ENCODE results near the gene ANKS1A. TPM values are rescaled to one million over a fixed set of nuclear protein-coding genes. Genes with fewer than 3 reads are reported as not detected.

The ANKS1A gene
- total RNA-seq, 1 donor from 2014 or later: 33.5 TPM

- peaks cover 51% of the 10 kb centered on the region for H3K4me1 ChIP-seq
- H3K27me3 ChIP-seq (ENCODE audit: low read depth): no peaks in the 10 kb centered on the region
These were observed 17.8 kb downstream of the ANKS1A start for GRCh38 chr6:34906826-34907225.

GRCh38 chr6:34908194-34908593 is 19.1 kb downstream of the ANKS1A start:
- H3K4me1 ChIP-seq: peaks cover 55% of the 10 kb centered on the region
- H3K36me3 ChIP-seq: no peaks in the 10 kb centered on the region
- H3K9me3 ChIP-seq (replicated peaks): no peaks in the 10 kb centered on the region
- H3K27me3 ChIP-seq (ENCODE audit: low read depth): no peaks in the 10 kb centered on the region
- intact Hi-C loops (cut with micrococcal nuclease): no loop called here
- no peak for TF ChIP-seq CTCF (IDR thresholded peaks at IDR 0.05; ENCODE audit: borderline replicate concordance)
- H3K4me3 ChIP-seq: no peak overlapping the region
- H3K27ac ChIP-seq (replicated peaks): no peak overlapping the region
- DNase-seq: no peak

More at GRCh38 chr6:34906826-34907225, 17.8 kb downstream of the ANKS1A start:
- DNase-seq: no peak
- Histone ChIP-seq H3K27ac (replicated peaks) (no peak overlapping the region), H3K4me3 (no peak overlapping the region), H3K9me3 (replicated peaks) (no peaks in the 10 kb centered on the region), H3K36me3 (no peaks in the 10 kb centered on the region)
- intact Hi-C loops (cut with micrococcal nuclease): no loop called here
- no peak for TF ChIP-seq CTCF (IDR thresholded peaks at IDR 0.05; ENCODE audit: borderline replicate concordance)

GRCh38 chr6:34909320-34909883 is 20.3 kb downstream of the ANKS1A start:
- TF ChIP-seq CTCF (IDR thresholded peaks at IDR 0.05; ENCODE audit: borderline replicate concordance): no peak
- Histone ChIP-seq H3K9me3 (replicated peaks) (no peaks in the 10 kb centered on the region), H3K4me3 (no peak overlapping the region), H3K27me3 (ENCODE audit: low read depth) (no peaks in the 10 kb centered on the region), H3K36me3 (no peaks in the 10 kb centered on the region), H3K27ac (replicated peaks) (no peak overlapping the region), H3K4me1 (peaks cover 56% of the 10 kb centered on the region)
- intact Hi-C loops (cut with micrococcal nuclease): no loop called here
- no peak for DNase-seq

- intact Hi-C loops (cut with micrococcal nuclease): no loop called here
- no peaks in the 10 kb centered on the region for H3K27me3 ChIP-seq (ENCODE audit: low read depth)
- no peak overlapping the region for H3K4me3 ChIP-seq
- no peak for TF ChIP-seq CTCF (IDR thresholded peaks at IDR 0.05; ENCODE audit: borderline replicate concordance)
- DNase-seq: no peak
- peaks cover 64% of the 10 kb centered on the region for H3K4me1 ChIP-seq
- H3K27ac ChIP-seq (replicated peaks): no peak overlapping the region
- H3K9me3 ChIP-seq (replicated peaks): no peaks in the 10 kb centered on the region
- H3K36me3 ChIP-seq: no peaks in the 10 kb centered on the region
These were observed 22.8 kb downstream of the ANKS1A start for GRCh38 chr6:34911822-34912221.

GRCh38 chr6:34912715-34913464 is 23.8 kb downstream of the ANKS1A start:
- DNase-seq: no peak
- intact Hi-C loops (cut with micrococcal nuclease): no loop called here
- TF ChIP-seq CTCF (IDR thresholded peaks at IDR 0.05; ENCODE audit: borderline replicate concordance): no peak
- H3K4me3 ChIP-seq: no peak overlapping the region
- no peaks in the 10 kb centered on the region for H3K27me3 ChIP-seq (ENCODE audit: low read depth)
- no peaks in the 10 kb centered on the region for H3K36me3 ChIP-seq
- no peak overlapping the region for H3K27ac ChIP-seq (replicated peaks)
- no peaks in the 10 kb centered on the region for H3K9me3 ChIP-seq (replicated peaks)
- H3K4me1 ChIP-seq: peaks cover 71% of the 10 kb centered on the region
